HL-60/S4 treated with phorbol 12-myristate 13-acetate at 8.2 ng/mL for 4 days and 3 days (cell line): ENCODE results near the gene ANK3.

Experiments used
- in situ Hi-C: fragments of 300-500 bp; cut with MboI; formaldehyde crosslinking; loops from 2 replicates; pipeline ENCODE4 v1.15.0; 2022; ENCODE audit warnings: low sequenced_read_pairs

ANK3 gene

GRCh38 chr10:60414111-60414510 lies 24.4 kb upstream of the ANK3 start:
- in situ Hi-C loops, result no loop called here

- in situ Hi-C loops, result no loop called here
Observed at GRCh38 chr10:60413306-60414012, 23.8 kb upstream of the ANK3 start.

GRCh38 chr10:60410970-60411369 lies 21.3 kb upstream of the ANK3 start:
- in situ Hi-C loops, result no loop called here

GRCh38 chr10:60409202-60409601 lies 19.5 kb upstream of the ANK3 start:
- in situ Hi-C loops, result no loop called here

GRCh38 chr10:60406182-60406581 lies 16.5 kb upstream of the ANK3 start:
- in situ Hi-C loops, result no loop called here

GRCh38 chr10:60405172-60405571 lies 15.5 kb upstream of the ANK3 start:
- in situ Hi-C loops, result no loop called here

- in situ Hi-C loops, result no loop called here
Observed at GRCh38 chr10:60403168-60403873, 13.6 kb upstream of the ANK3 start.

GRCh38 chr10:60400366-60400765 lies 10.7 kb upstream of the ANK3 start:
- in situ Hi-C loops, result no loop called here

- in situ Hi-C loops, result no loop called here
Observed at GRCh38 chr10:60399328-60399727, 9.7 kb upstream of the ANK3 start.

GRCh38 chr10:60397792-60398191 lies 8.1 kb upstream of the ANK3 start:
- in situ Hi-C loops, result no loop called here

- in situ Hi-C loops, result no loop called here
Observed at GRCh38 chr10:60396766-60397165, 7.1 kb upstream of the ANK3 start.

- in situ Hi-C loops, result no loop called here
Observed at GRCh38 chr10:60395711-60396110, 6.0 kb upstream of the ANK3 start.

GRCh38 chr10:60394446-60394845 lies 4.8 kb upstream of the ANK3 start:
- in situ Hi-C loops, result no loop called here

- in situ Hi-C loops, result no loop called here
Observed at GRCh38 chr10:60390224-60390626, 550 bp upstream of the ANK3 start.

- in situ Hi-C loops, result no loop called here
Observed at GRCh38 chr10:60388709-60389301, 870 bp downstream of the ANK3 start.

GRCh38 chr10:60388116-60388625 lies 1.5 kb downstream of the ANK3 start:
- in situ Hi-C loops, result no loop called here

- in situ Hi-C loops, result no loop called here
Observed at GRCh38 chr10:60387531-60387930, 2.1 kb downstream of the ANK3 start.

GRCh38 chr10:60385399-60385738 lies 4.3 kb downstream of the ANK3 start:
- in situ Hi-C loops, result no loop called here

- in situ Hi-C loops, result no loop called here
Observed at GRCh38 chr10:60384708-60385398, 4.8 kb downstream of the ANK3 start.

- in situ Hi-C loops, result no loop called here
Observed at GRCh38 chr10:60384011-60384410, 5.7 kb downstream of the ANK3 start.

- in situ Hi-C loops, result no loop called here
Observed at GRCh38 chr10:60382946-60383681, 6.6 kb downstream of the ANK3 start.
